B cell (primary cell): ENCODE data around the gene ATP8A2.

ENCODE experiments used
- CTCF ChIP-seq: fragments of 200-600 bp; IDR thresholded peaks from one replicate; pipeline ENCODE4 v1.8.0; 2022; ENCODE audit warnings: antibody characterized with exemption, mild to moderate bottlenecking
- EZH2 ChIP-seq: IDR thresholded peaks from 2 replicates; pipeline ENCODE4 v1.6.1; 2012; ENCODE audit warnings: borderline replicate concordance, low read depth, mild to moderate bottlenecking, moderate library complexity, low read length; ENCODE audit not compliant: insufficient read depth, poor library complexity, severe bottlenecking

- no peak for TF ChIP-seq CTCF
- TF ChIP-seq EZH2 = no peak
Measured at GRCh38 chr13:25630329-25630900, 258.6 kb downstream of the ATP8A2 start.
